HL-60 (cell line): Measurements from ENCODE around the gene LGR4.

Experiments used
- CTCF ChIP-seq: IDR thresholded peaks from one replicate; pipeline ENCODE4 v1.5.1; 2011; ENCODE audit warnings: low read length, control low read depth, inconsistent platforms; ENCODE audit not compliant: insufficient read depth
- GABPA ChIP-seq: IDR thresholded peaks from 2 replicates; pipeline ENCODE4 v1.6.1; 2012; ENCODE audit warnings: low read depth

GRCh38 chr11:27513389-27513788, 40.8 kb upstream of the LGR4 start:
- no peak for TF ChIP-seq CTCF
- no peak for TF ChIP-seq GABPA
